Stimulated activated naive CD4-positive, alpha-beta T cell (primary cell): ENCODE results near the gene DET1.
A peak's percentile ranks its signal among the peaks of the same experiment; 100 is the strongest.
"Not testable (repeated sequence)": the region's sequence is repeated elsewhere in the genome, so short reads cannot be mapped to it uniquely, and the experiment has no call there.

ENCODE experiments used
- DNase-seq, 6 experiments: peaks; one replicate each; lab custom pipeline; 2025; lab: John Stamatoyannopoulos, UW

DET1 gene

GRCh38 chr15:88546248-88547129 lies at the start of gene DET1:
Gene DET1 (minus strand): TSS chr15:88546681. CDS start chr15:88531705, 14,976 bp downstream.
- peak; percentile 92 to 99 (median 92) for DNase-seq

GRCh38 chr15:88591384-88591783 lies 44.9 kb upstream of the DET1 start:
- no peak for DNase-seq

GRCh38 chr15:88590759-88591158 lies 44.3 kb upstream of the DET1 start:
- no peak for DNase-seq

- DNase-seq = no peak
Observed at GRCh38 chr15:88586401-88587162, 40.1 kb upstream of the DET1 start.

DNA sequence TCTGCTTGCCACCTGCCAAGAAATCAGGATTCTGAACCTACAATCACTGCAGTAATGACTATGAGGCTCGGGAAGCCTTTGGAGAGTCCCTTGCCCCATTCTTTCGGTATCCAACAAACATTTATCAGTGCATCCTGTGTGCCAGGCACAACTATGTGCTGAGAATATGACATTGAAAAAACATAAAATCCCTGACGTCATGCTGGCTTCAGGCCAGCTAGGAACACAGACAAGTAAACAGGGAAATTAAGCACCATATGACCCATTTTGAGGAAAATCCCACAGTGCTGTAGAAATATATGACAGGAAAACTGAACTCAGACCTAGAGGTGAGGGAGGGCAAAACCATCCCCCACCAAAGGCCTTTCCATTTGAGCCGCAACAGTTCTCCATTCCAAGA lies 34.1 kb upstream of the DET1 start:
- DNase-seq = no peak

GRCh38 chr15:88579322-88579721 lies 32.8 kb upstream of the DET1 start:
- DNase-seq = no peak

- DNase-seq = no peak
Observed at GRCh38 chr15:88574655-88575054, 28.2 kb upstream of the DET1 start.

DNA sequence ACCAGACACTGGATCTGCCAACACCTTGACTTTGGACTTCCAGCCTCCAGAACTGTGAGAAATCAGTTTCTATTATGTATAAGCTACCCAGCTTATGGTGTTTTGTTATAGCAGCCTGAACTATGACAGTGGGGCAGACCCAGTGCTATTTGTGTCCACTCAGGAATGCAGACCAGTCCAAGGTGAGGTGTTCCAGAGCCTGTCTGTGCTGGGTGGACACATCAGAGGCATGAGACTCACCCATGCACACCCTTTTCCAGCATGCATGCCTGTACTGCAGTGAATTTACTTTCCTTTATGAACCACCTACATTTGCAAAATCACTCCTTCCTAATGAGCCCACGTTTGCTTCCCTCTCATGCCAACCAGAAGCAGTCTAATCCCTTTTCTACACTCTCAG lies 27.6 kb upstream of the DET1 start:
- DNase-seq = no peak

DNA sequence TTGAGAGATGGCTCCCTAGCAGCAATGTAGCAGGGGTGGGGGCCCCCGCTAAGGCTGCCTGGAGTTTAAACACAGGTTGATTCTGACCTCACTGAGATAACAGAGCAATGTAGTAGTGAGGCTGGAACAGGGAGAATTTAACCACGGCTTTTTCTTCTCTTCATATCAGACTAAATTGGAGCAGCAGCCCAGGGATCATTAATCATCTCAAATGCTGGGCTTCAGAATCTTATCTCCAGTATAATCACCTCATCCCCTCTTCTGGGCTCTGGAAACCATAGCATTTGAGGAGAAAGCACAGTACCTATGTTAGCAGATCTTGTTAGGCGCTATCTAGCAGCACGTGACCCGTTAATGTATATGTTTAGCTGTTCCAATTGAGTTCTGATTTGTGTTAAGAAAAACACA lies 25.4 kb upstream of the DET1 start:
- no peak for DNase-seq

DNA sequence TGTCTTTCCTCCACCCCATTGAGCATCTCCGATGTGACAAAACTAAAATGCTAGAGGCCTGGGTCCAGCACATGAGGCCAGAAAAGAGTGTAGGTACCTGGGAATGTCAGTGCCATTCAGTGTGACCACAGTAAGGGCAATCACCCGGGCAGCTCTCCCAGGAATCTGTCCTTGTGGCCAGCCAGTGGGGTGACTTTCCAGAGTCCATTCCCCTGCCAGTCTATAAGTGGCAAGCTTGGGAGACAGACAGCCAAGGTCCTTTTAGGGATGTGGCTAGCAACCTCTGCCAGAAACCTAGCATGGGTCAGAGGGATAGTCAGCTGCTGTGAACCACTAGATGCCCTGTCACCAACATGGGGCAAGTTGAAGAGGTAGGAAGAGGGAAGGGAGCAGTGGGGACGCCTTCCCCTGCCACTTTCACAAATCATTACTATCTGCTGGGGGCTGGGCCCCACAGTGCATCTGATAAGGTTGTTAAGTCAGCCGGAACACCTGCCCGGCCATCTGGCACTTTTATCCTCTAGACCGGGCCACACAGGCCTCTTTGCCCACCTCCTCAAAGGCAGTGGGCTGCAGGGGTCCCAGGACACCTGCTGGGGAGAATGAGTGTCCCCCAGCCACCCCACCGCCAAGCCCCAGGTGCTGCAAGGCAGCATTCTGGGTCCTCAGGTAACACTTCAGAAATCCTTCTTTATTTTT lies 24.8 kb upstream of the DET1 start:
- DNase-seq = no peak

DNA sequence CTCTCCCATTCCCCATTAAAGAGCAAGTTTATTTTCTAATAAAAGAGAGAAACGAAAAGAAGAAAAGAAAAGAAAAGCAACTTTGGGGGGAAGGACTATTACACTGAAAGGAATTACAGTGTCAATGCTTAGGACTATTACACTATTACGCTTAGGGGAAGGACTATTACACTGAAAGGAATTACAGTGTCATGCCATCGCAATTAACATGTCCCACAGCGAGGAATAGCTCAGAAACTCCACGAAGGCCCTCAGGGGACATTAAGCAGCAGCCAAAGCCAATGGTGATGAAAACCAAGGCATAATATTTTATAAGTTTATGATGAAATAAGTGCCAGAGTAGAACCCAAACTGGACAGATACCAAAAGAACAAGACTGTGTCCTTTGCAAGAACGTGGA lies 22.1 kb upstream of the DET1 start:
- no peak for DNase-seq

DNA sequence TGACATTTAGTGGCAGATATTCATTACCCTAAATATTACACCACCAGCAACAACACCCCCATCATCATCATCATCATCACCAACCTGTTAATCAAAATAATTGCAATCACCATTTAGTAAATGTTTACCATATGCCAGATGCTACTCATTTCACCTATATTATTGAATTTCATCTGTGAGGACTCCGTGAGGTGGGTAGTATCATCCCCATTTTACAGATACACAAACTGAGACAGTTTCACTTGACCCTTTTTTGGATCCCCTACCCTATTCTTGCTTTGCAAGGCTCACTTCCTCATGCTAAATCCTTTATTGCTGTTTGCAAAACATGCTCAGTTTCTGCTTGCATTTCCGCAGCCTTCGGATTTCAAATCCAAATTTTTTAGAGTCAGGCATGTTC lies 18.3 kb upstream of the DET1 start:
- DNase-seq = no peak

DNA sequence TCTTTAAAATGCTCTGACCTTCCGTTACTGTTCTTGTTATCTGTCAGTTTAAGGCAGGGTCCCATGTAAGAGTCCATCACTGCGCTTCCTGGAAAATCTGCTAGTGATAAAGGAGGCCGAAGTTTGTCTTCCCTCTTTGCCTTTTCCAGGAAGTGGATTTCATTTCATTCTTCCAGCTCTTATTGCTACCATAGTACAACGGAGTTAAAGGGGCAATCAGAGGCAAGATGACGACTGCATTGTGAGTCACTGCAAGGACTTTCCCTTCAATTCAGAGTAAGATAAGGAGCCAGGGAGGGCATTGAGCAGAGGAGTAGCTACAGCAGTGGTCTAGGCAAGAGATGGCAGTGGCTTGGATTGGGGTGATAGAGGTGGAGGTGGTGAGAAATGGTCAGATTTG lies 17.2 kb upstream of the DET1 start:
- DNase-seq = no peak

GRCh38 chr15:88559565-88559964 lies 13.1 kb upstream of the DET1 start:
- DNase-seq = not testable (repeated sequence)

DNA sequence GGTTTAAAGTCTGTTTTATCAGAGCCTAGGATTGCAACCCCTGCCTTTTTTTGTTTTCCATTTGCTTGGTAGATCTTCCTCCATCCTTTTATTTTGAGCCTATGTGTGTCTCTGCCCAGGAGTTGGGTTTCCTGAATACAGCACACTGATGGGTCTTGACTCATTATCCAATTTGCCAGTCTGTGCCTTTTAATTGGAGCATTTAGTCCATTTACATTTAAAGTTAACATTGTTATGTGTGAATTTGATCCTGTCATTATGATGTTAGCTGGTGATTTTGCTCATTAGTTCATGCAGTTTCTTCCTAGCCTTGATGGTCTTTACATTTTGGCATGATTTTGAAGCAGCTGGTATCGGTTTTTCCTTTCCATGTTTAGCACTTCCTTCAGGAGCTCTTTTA lies 11.5 kb upstream of the DET1 start:
- DNase-seq = not testable (repeated sequence)

GRCh38 chr15:88548009-88548408 lies 1.5 kb upstream of the DET1 start:
- not testable (repeated sequence) for DNase-seq

DNA sequence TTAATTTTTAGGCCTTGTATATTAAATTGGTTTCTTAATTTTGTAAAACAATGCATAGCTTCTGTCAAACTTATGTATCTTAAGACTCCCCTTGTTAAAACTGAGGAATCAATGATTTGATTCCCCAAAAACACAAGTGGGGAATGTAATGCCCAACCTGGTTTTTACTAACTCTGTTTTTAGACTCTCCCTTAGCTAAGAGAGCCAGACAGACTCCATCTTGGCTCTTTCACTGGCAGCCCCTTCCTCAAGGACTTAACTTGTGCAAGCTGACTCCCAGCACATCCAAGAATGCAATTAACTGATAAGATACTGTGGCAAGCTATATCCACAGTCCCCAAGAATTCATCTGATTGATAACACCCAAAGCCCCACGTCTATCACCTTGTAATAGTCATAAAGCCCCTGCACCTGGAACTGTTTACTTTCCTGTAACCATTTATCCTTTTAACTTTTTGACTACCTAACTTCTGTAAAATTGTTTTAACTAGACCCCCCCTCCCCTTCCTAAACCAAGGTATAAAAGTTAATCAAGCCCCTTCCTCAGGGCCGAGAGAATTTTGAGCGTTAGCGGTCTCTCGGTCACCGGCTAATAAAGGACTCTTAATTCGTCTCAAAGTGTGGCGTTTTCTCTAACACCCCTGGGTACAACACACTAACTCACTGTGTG lies 768 bp downstream of the DET1 start:
- DNase-seq = not testable (repeated sequence)

DNA sequence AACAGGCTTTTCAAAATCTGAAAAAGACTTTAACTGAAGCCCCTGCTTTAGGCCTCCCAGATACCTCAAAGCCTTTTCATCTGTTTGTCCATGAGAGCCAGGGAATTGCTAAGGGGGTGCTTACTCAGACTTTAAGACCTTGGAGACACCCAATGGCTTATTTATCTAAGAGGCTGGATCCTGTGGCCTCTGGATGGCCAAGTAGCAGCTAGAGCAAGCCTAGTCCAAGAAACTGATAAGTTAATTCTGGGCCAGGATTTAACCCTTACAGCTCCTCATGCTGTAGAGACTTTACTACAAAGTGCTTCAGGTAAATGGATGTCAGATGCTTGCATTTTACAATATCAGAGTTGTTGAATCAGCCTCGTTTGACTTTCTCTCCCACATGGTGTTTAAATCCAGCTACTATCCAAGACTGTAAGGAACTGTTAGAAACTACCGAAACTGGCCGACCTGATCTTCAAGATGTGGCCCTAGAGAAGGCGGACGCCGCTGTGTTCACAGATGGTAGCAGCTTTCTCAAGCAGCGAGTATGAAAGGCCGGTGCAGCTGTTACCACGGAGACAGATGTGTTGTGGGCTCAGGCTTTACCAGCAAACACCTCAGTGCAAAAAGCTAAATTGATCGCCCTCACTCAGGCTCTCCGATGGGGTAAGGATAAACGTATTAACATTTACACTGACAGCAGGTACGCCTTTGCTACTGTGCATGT lies 3.3 kb downstream of the DET1 start:
- DNase-seq = no peak

DNA sequence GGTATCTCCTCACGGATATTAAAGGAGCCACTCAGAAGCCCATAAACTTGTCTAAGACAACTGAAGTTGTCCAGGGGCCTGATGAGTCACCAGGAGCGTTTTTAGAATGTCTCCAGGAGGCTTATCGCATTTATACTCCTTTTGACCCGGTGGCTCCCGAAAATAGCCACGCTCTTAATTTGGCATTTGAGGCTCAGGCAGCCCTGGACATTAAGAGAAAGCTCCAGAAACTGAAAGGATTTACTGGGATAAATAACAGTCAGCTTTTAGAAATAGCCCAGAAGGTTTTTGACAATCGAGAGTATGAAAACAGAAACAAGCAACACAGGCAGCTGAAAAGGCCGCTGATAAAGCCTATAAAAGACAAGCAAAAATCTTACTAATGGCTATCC lies 4.1 kb downstream of the DET1 start:
- no peak for DNase-seq

DNA sequence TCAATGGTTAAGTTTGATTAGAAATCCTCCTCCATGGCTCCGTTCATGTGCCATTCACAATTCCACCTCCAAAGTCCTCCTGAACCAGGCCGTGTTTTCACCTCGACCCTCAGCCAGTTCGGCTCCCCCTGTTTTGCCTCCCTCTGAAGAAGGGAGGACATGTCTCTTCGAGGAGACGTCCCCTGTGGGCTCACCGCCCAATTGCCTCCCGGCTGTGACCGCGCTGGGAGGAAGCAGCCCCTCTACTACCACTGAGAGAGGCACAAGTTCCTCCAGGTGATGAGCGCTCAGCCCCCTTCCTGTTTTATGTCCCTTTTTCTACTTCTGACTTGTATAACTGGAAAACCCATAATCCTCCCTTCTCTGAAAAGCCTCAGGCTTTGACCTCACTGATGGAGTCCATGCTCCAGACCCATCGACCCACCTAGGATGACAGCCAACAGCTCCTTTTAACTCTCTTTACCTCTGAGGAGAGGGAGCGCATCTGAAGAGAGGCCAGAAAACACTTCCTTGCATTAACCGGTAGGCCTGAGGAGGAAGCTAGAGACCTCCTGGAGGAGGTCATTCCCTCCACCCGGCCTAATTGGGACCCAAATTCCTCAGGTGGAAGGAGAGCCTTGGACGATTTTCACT lies 4.7 kb downstream of the DET1 start:
- no peak for DNase-seq

DNA sequence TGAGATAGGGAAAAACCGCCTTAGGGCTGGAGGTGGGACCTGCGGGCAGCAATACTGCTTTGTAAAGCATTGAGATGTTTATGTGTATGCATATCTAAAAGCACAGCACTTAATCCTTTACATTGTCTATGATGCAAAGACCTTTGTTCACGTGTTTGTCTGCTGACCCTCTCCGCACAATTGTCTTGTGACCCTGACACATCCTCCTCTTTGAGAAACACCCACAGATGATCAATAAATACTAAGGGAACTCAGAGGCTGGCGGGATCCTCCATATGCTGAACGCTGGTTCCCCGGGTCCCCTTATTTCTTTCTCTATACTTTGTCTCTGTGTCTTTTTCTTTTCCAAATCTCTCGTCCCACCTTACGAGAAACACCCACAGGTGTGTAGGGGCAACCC lies 5.4 kb downstream of the DET1 start:
- not testable (repeated sequence) for DNase-seq
